K562 (cell line): ENCODE measurements around the gene EMP2. TPM values are rescaled to one million over a fixed set of nuclear protein-coding genes. Genes with fewer than 3 reads are reported as not detected.

Experiments
- CBX3 ChIP-seq, 2 experiments: IDR thresholded peaks; 1 replicate in 1 of 2; 2 replicates in 1 of 2; pipeline ENCODE4 v1.6.1; 2012; ENCODE audit warnings: inconsistent platforms in 2 of 2, low read length in 2 of 2, borderline replicate concordance in 1 of 2, control low read depth in 1 of 2
- EGR1 ChIP-seq: fragments of 450-650 bp; conservative IDR thresholded peaks from 2 replicates; pipeline ENCODE4 v1.6.1; 2017; ENCODE audit warnings: mild to moderate bottlenecking
- EHMT2 ChIP-seq: fragments of 450-650 bp; IDR thresholded peaks from 2 replicates; pipeline ENCODE4 v1.6.1; 2018; ENCODE audit warnings: antibody characterized with exemption
- HDGF ChIP-seq: fragments of 450-650 bp; IDR thresholded peaks from 2 replicates; pipeline ENCODE4 v1.6.1; 2016
- KDM5B ChIP-seq: fragments of 200-600 bp; sonication (generic); IDR thresholded peaks from 2 replicates; pipeline ENCODE4 v1.6.1; 2012; ENCODE audit warnings: low read depth, mild to moderate bottlenecking, moderate library complexity, low read length, control low read depth, inconsistent platforms; ENCODE audit not compliant: insufficient replicate concordance
- MEF2D ChIP-seq: conservative IDR thresholded peaks from 2 replicates; pipeline ENCODE4 v1.6.1; 2016; ENCODE audit warnings: low read depth, missing genetic modification characterization, missing compliant biosample characterization
- NFIC ChIP-seq: fragments of 450-650 bp; IDR thresholded peaks from 2 replicates; pipeline ENCODE4 v1.6.1; 2017; ENCODE audit warnings: mild to moderate bottlenecking, inconsistent platforms
- NR4A1 ChIP-seq, 2 experiments: fragments of 250-450 bp in 1 of 2; fragments of 450-650 bp in 1 of 2; sonication (Bioruptor Pico) in 1 of 2; IDR thresholded peaks; 2 replicates each; pipeline versions ENCODE4 v1.4.0 to v1.6.1; 2016 to 2020; ENCODE audit warnings: mild to moderate bottlenecking in 2 of 2, missing compliant biosample characterization in 1 of 2, missing genetic modification characterization in 1 of 2, moderate library complexity in 1 of 2
- PHF8 ChIP-seq: fragments of 200-600 bp; sonication (generic); IDR thresholded peaks from 2 replicates; pipeline ENCODE4 v1.6.1; 2012; ENCODE audit warnings: mixed run types, mild to moderate bottlenecking, inconsistent platforms, low read length, moderate library complexity, borderline replicate concordance
- POLR3G ChIP-seq: IDR thresholded peaks from 2 replicates; pipeline ENCODE4 v1.6.1; 2011; ENCODE audit not compliant: insufficient read length, insufficient replicate concordance; ENCODE audit errors: extremely low read depth
- SMAD4 ChIP-seq: fragments of 250-450 bp; sonication (Bioruptor Pico); conservative IDR thresholded peaks from 2 replicates; pipeline ENCODE4 v1.8.0; 2021; ENCODE audit warnings: inconsistent platforms, mild to moderate bottlenecking, moderate library complexity
- TAF9B ChIP-seq: fragments of 450-650 bp; IDR thresholded peaks from 2 replicates; pipeline ENCODE4 v1.6.1; 2018; ENCODE audit warnings: mild to moderate bottlenecking; ENCODE audit not compliant: partially characterized antibody
- TSC22D4 ChIP-seq: fragments of 450-650 bp; IDR thresholded peaks from 2 replicates; pipeline ENCODE4 v1.6.1; 2016; ENCODE audit warnings: missing genetic modification characterization, missing biosample characterization, control low read depth
- TSHZ1 ChIP-seq: fragments of 250-450 bp; sonication (Bioruptor Pico); IDR thresholded peaks from 2 replicates; pipeline ENCODE4 v1.4.0; 2020; ENCODE audit warnings: mild to moderate bottlenecking, moderate library complexity
- ZBTB8A ChIP-seq: fragments of 450-650 bp; IDR thresholded peaks from 2 replicates; pipeline ENCODE4 v1.6.1; 2018; ENCODE audit warnings: mild to moderate bottlenecking, moderate library complexity; ENCODE audit not compliant: partially characterized antibody
- ZFP36 ChIP-seq: fragments of 150-350 bp; IDR thresholded peaks from 2 replicates; pipeline ENCODE4 v1.6.1; 2018; ENCODE audit warnings: low read length, low read depth; ENCODE audit not compliant: partially characterized antibody
- polyA plus RNA-seq, 8 experiments: library from polyadenylated mRNA; depleted of rRNA in 4 of 8; stranded (reverse) in 5 of 8; unstranded in 3 of 8; fragments of >200 nt; fragmentation: Nextera tagmentation in 2 of 8; fragmentation: Illumina TruSeq in 1 of 8; extraction: Ambion mirVana in 2 of 8; extraction: Trizol in 1 of 8; gene quantifications; 2 replicates each; pipeline versions ENCODE4 v1.2.1 to v1.2.3, GENCODE V29; 2011 to 2014; ENCODE audit warnings: inconsistent platforms in 1 of 8, missing spikeins in 1 of 8
- total RNA-seq, 7 experiments: library from RNA; depleted of rRNA in 6 of 7; stranded (reverse); fragments of >200 nt in 6 of 7; fragmentation: Illumina TruSeq in 2 of 7; extraction: Trizol in 2 of 7; gene quantifications; 2 replicates each; pipeline versions ENCODE4 v1.2.1 to v1.2.3, GENCODE V29; 2011 to 2021; ENCODE audit warnings: low replicate concordance in 1 of 7
- TF ChIP-seq, protein P1 (sequence below), 2 experiments: IDR thresholded peaks in 1 of 2; conservative IDR thresholded peaks in 1 of 2; 2 replicates each; pipeline ENCODE4 v1.6.1; 2016; ENCODE audit warnings: low read depth in 2 of 2, mild to moderate bottlenecking in 1 of 2, missing compliant biosample characterization in 1 of 2, missing genetic modification characterization in 1 of 2, moderate library complexity in 1 of 2

EMP2 gene
- total and polyA plus RNA-seq, 9 of the 15 experiments (the other 6 are each of a cell fraction or from before 2014, with no cell fraction given) = 0.73 to 6.2 (median 3.1) TPM

GRCh38 chr16:10619271-10619849, 39.0 kb upstream of the EMP2 start (continued):
- TF ChIP-seq ZFP36 = no peak
- no peak for TF ChIP-seq MEF2D
- TF ChIP-seq ZBTB8A = no peak
- TF ChIP-seq SMAD4 (CRISPR knock-in tag) = no peak
- TF ChIP-seq, protein P1, sequence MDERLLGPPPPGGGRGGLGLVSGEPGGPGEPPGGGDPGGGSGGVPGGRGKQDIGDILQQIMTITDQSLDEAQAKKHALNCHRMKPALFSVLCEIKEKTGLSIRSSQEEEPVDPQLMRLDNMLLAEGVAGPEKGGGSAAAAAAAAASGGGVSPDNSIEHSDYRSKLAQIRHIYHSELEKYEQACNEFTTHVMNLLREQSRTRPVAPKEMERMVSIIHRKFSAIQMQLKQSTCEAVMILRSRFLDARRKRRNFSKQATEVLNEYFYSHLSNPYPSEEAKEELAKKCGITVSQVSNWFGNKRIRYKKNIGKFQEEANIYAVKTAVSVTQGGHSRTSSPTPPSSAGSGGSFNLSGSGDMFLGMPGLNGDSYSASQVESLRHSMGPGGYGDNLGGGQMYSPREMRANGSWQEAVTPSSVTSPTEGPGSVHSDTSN (CRISPR knock-in tag; IDR thresholded peaks at IDR 0.05; ENCODE audit: low read depth) = no peak
- TF ChIP-seq, protein P1 (tag; conservative IDR thresholded peaks at IDR 0.05; ENCODE audit: low read depth) = no peak
- TF ChIP-seq KDM5B = no peak
- no peak for TF ChIP-seq TSHZ1
- peak; percentile 15; the same call in 1 of the 2 replicates for TF ChIP-seq PHF8
- TF ChIP-seq NR4A1 (CRISPR knock-in tag; IDR thresholded peaks at IDR 0.05) = no peak
- TF ChIP-seq NR4A1 (tag; IDR thresholded peaks at IDR 0.05) = no peak
- TF ChIP-seq TAF9B = no peak
- TF ChIP-seq CBX3 (IDR thresholded peaks at IDR 0.05; ENCODE audit: borderline replicate concordance in 1 of 2, low read length in 2 of 2) = no peak
- no peak for TF ChIP-seq POLR3G
- TF ChIP-seq TSC22D4 (tag) = no peak
- TF ChIP-seq HDGF = no peak
- TF ChIP-seq NFIC = peak; percentile 89
- TF ChIP-seq EGR1 = peak; percentile 62
- no peak for TF ChIP-seq EHMT2
